ENCODE data around the gene SLC38A7. TPM values are rescaled to one million over a fixed set of nuclear protein-coding genes. Genes with fewer than 3 reads are reported as not detected.
"Not testable (repeated sequence)": the region's sequence is repeated elsewhere in the genome, so short reads cannot be mapped to it uniquely, and the experiment has no call there.

SLC38A7 gene
- total RNA-seq, 1 experiment from 2014 or later, result 26.6 TPM

DNA sequence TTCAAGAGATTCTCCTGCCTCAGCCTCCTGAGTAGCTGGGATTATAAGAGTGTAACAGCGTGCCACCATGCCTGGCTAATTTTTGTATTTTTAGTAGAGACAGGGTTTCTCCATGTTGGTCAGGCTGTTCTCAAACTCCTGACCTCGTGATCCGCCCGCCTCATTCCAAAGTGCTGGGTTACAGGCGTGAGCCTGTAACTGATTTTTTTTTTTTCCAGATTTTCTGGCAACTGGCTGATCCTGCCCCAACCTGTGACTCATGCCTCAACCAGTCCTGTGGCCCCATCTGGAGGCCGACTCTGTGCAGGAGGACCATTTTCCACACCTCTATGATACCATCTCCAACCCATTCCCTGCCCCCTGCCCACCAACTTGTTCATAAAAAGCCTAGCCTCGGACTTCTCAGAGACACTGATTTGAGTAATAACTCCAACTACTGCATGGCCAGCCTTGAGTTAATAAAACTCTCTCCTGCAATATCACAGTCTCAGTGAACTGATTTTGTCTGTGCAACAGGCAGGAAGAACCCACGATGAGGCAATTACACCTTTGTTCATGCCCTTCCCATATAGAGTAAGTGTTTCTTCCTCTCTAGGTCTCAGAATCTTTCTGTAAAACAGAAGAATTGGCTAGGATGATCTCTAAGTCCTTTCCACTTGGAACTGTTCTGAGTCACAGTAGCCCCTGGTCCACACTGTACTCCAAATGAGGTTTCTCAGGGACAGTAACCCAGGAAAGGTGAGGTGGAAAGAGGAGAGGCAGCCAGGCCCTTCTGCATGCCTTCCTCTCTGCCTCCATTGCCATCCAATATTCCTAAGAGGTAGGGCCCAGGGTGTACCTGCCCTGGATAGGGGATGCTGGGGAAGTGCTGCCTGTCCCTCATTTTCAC, 46.2 kb downstream of the SLC38A7 start:
- Histone ChIP-seq H3K4me1 (ENCODE audit: insufficient read depth, low read length) (no peaks in the 10 kb centered on the region), H3K14ac (ENCODE audit: insufficient read depth, low read length) (no peak overlapping the region), H3K79me1 (ENCODE audit: insufficient read depth, low read depth, low read length, poor library complexity, severe bottlenecking) (no peaks in the 10 kb centered on the region), H3T11ph (ENCODE audit: low read length) (no peak overlapping the region), H3K27me3 (ENCODE audit: insufficient read depth, low read length) (no peaks in the 10 kb centered on the region), H4K8ac (replicated peaks; ENCODE audit: insufficient read length, low read depth, low read length) (no peak overlapping the region), H2AK5ac (ENCODE audit: insufficient read length, low read length) (no peak overlapping the region), H2BK20ac (ENCODE audit: low read depth, low read length, poor library complexity, severe bottlenecking) (no peak overlapping the region), H3K9me3 (ENCODE audit: control insufficient read depth, low read depth, low read length) (no peaks in the 10 kb centered on the region), H4K91ac (ENCODE audit: insufficient read length, low read depth, low read length) (no peak overlapping the region), H4K5ac (ENCODE audit: insufficient read length, low read depth, low read length) (no peak overlapping the region), H3K18ac (ENCODE audit: insufficient read length, low read depth, low read length) (no peak overlapping the region), H2BK120ac (ENCODE audit: low read depth, low read length, poor library complexity, severe bottlenecking) (no peak overlapping the region), H3K56ac (ENCODE audit: insufficient read length, low read depth, low read length) (no peak overlapping the region), H2BK15ac (ENCODE audit: low read depth, low read length) (no peak overlapping the region), H2BK12ac (ENCODE audit: insufficient read length, low read depth, low read length) (no peak overlapping the region), H3K9ac (ENCODE audit: extremely low read depth, insufficient read length, low read length) (no peak overlapping the region), H2BK5ac (ENCODE audit: insufficient read length, low read length) (no peak overlapping the region), H4K20me1 (ENCODE audit: control insufficient read depth, insufficient read depth, insufficient read length) (no peaks in the 10 kb centered on the region), H3K4me2 (ENCODE audit: insufficient read depth, insufficient read length, low read length) (no peak overlapping the region), H3K4ac (ENCODE audit: low read depth, low read length) (no peak overlapping the region), H3K79me2 (ENCODE audit: insufficient read depth, low read length) (no peaks in the 10 kb centered on the region), H3K27ac (ENCODE audit: insufficient read length, low read depth, low read length) (no peak overlapping the region), H3K23ac (ENCODE audit: insufficient read length, low read depth, low read length) (no peak overlapping the region), H2AFZ (ENCODE audit: low read length) (no peak overlapping the region), H3K23me2 (ENCODE audit: insufficient read length, low read depth, low read length, poor library complexity, severe bottlenecking) (no peaks in the 10 kb centered on the region)
- Mint-ChIP-seq H3K9me3 (no peaks in the 10 kb centered on the region), H3K4me3 (no peak overlapping the region), H3K27ac (no peak overlapping the region), H3K27me3 (ENCODE audit: low read depth) (peaks cover 4% of the 10 kb centered on the region), H3K4me1 (no peaks in the 10 kb centered on the region), H3K36me3 (ENCODE audit: insufficient read depth in 1 of 3, low read depth in 3 of 3) (no peaks in the 10 kb centered on the region)
- TF ChIP-seq CTCF (conservative IDR thresholded peaks at IDR 0.05), result peak; percentile 49
- no CpG with 5 or more reads among the region's 8 CpGs for WGBS (ENCODE audit: extremely low coverage, insufficient read length, low lambda C conversion rate)
- DNase-seq, result peak; percentile 72

DNA sequence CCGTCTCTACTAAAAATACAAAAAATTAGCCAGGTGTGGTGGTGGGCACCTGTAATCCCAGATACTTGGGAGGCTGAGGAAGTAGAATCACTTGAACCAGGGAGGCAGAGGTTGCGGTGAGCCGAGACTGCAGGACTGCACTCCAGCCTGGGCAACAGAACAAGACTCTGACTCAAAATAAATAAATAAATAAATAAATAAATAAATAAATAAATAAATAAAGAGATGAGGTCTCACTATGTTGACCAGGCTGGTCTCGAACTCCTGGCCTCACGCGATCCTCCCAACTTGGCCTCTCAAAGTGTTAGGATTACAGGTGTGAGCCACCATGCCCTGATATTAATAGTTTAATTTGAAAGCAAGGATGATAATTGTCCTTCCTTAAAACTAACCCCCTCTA, 47.5 kb downstream of the SLC38A7 start:
- DNase-seq; H2AK5ac ChIP-seq (ENCODE audit: insufficient read length, low read length); H3K79me2 ChIP-seq (ENCODE audit: insufficient read depth, low read length); H4K5ac ChIP-seq (ENCODE audit: insufficient read length, low read depth, low read length); H3K23me2 ChIP-seq (ENCODE audit: insufficient read length, low read depth, low read length, poor library complexity, severe bottlenecking); H2BK5ac ChIP-seq (ENCODE audit: insufficient read length, low read length); H3K27ac Mint-ChIP-seq; H2BK20ac ChIP-seq (ENCODE audit: low read depth, low read length, poor library complexity, severe bottlenecking); H3K56ac ChIP-seq (ENCODE audit: insufficient read length, low read depth, low read length); H3K18ac ChIP-seq (ENCODE audit: insufficient read length, low read depth, low read length); H4K20me1 ChIP-seq (ENCODE audit: control insufficient read depth, insufficient read depth, insufficient read length); H2BK12ac ChIP-seq (ENCODE audit: insufficient read length, low read depth, low read length); H3K4ac ChIP-seq (ENCODE audit: low read depth, low read length); H4K91ac ChIP-seq (ENCODE audit: insufficient read length, low read depth, low read length); H3K4me1 Mint-ChIP-seq; H3K79me1 ChIP-seq (ENCODE audit: insufficient read depth, low read depth, low read length, poor library complexity, severe bottlenecking); H2BK15ac ChIP-seq (ENCODE audit: low read depth, low read length); H3K27me3 ChIP-seq (ENCODE audit: insufficient read depth, low read length); H3K9me3 Mint-ChIP-seq; H3K9me3 ChIP-seq (ENCODE audit: control insufficient read depth, low read depth, low read length); H2BK120ac ChIP-seq (ENCODE audit: low read depth, low read length, poor library complexity, severe bottlenecking); H3K9ac ChIP-seq (ENCODE audit: extremely low read depth, insufficient read length, low read length); H3K4me2 ChIP-seq (ENCODE audit: insufficient read depth, insufficient read length, low read length); H3K23ac ChIP-seq (ENCODE audit: insufficient read length, low read depth, low read length); H3K27ac ChIP-seq (ENCODE audit: insufficient read length, low read depth, low read length); H3K4me3 Mint-ChIP-seq; H3K27me3 Mint-ChIP-seq (ENCODE audit: low read depth); H3K14ac ChIP-seq (ENCODE audit: insufficient read depth, low read length); H2AFZ ChIP-seq (ENCODE audit: low read length); H4K8ac ChIP-seq (replicated peaks; ENCODE audit: insufficient read length, low read depth, low read length); H3K36me3 Mint-ChIP-seq (ENCODE audit: insufficient read depth in 1 of 3, low read depth in 3 of 3); H3K4me1 ChIP-seq (ENCODE audit: insufficient read depth, low read length); H3T11ph ChIP-seq (ENCODE audit: low read length): not testable (repeated sequence)
- WGBS (ENCODE audit: extremely low coverage, insufficient read length, low lambda C conversion rate), result no CpG with 5 or more reads among the region's 6 CpGs
